ENCODE measurements around the gene LMOD3.

The LMOD3 gene

DNA sequence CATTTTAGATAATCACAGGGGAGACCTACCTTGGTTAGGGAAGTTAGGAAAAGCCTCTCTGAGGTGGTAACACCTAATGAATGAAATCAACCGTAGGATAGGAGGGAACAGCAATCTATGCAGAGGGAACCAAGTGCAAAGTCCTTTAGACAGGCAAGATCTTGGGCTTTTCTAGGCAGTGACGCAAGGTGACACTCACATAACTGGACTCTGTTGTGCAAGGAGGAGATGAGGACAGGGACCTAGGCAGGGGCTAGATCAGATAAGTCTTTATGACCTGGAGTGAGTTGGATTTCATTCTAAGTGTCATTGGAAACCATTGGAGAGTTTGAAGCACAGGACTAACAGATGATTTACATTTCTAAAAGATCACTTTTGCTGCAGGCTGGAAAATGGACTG, 4.6 kb upstream of the LMOD3 start:
- no peak overlapping the region for H3K4me3 ChIP-seq (ENCODE audit: low read depth, low read length)
- TF ChIP-seq, protein P1, sequence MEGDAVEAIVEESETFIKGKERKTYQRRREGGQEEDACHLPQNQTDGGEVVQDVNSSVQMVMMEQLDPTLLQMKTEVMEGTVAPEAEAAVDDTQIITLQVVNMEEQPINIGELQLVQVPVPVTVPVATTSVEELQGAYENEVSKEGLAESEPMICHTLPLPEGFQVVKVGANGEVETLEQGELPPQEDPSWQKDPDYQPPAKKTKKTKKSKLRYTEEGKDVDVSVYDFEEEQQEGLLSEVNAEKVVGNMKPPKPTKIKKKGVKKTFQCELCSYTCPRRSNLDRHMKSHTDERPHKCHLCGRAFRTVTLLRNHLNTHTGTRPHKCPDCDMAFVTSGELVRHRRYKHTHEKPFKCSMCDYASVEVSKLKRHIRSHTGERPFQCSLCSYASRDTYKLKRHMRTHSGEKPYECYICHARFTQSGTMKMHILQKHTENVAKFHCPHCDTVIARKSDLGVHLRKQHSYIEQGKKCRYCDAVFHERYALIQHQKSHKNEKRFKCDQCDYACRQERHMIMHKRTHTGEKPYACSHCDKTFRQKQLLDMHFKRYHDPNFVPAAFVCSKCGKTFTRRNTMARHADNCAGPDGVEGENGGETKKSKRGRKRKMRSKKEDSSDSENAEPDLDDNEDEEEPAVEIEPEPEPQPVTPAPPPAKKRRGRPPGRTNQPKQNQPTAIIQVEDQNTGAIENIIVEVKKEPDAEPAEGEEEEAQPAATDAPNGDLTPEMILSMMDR (IDR thresholded peaks at IDR 0.05; ENCODE audit: low read depth, low read length): no peak

DNA sequence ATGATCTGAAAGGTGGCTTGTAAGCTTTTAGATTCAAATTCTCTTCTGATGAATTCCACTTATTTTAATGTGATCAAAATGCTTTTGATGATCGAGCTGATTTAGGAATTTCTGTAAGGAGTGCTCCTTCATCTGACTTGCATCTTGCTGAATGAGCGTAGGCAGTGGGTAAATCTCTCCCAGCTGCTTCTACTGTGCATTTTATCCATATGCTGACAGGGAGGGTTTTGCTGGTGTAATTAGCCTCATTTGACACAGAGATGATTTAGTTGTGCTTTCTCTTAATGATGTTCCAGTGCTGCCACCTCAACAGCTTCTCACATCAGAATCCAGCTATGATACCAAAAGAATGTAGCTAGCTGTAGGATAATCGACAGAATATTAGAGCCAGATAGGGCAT, 3.8 kb upstream of the LMOD3 start:
- TF ChIP-seq, protein P1 (IDR thresholded peaks at IDR 0.05; ENCODE audit: low read depth, low read length): no peak
- H3K4me3 ChIP-seq (ENCODE audit: low read depth, low read length): no peak overlapping the region

DNA sequence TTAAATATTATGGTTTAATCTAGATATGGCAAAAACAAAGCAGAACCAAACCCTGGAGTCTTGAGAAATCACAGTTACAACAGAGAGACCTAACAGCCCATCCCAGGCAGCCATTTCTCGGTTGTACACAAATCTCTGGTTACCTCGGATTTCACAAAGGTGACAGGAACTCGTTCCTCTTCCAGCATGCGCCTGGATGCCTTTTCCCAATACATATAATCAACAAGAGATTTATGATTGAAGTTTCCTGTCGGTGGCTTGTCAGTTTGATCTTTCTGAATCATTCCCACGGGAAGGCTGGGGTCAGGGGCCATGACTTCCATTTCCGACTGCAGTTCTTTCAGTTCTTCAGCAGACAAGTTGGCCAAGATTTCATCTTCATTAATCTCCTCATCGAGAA, 445 bp downstream of the LMOD3 start:
- TF ChIP-seq, protein P1 (IDR thresholded peaks at IDR 0.05; ENCODE audit: low read depth, low read length): no peak
- H3K4me3 ChIP-seq (ENCODE audit: low read depth, low read length): no peak overlapping the region

DNA sequence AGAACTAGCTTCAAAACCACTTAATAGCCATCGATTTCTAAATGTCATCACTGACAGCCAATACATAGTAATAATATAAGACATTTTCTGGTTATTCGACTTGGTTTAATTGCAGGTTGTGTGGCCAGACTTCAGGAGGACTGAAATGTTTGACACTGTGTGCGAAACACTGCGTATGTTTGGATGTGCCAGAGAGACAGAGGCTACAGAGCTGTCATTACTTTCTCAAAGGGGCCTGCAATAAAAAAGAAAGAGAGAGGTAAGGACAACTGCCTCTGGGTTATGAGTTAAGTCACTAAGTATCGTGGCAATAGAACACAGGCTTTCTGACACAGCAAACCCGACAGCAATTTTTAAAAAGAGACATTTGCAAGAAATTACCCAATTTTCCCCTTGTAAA, 882 bp downstream of the LMOD3 start:
- no peak overlapping the region for H3K4me3 ChIP-seq (ENCODE audit: low read depth, low read length)
- TF ChIP-seq, protein P1 (IDR thresholded peaks at IDR 0.05; ENCODE audit: low read depth, low read length): no peak

DNA sequence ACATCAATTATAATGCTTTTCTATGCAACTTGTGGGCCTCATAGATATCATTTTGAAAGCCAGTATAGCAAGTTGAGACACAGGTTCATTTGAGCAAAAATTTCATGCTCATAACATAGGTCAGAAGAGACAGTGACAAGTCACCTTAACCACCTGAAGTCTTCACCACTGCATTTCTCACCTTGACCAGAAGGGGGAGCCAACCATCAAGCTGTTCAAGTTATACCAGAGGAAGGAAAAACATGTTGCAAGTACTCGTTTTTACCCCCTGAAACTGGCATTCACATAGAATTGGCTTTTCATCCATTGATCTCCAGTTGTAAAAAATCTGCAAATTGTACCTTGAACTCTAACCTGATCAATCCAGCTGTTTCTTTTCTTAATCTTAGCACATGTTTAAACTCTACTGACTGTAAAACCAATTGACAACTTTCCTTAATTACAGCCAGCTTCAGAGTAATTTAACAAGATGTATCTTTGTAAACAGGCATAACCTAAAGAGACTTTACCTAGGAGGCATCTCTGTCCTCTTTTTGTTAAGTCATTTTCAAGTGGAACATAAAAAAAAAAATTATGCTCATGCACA, 1.4 kb downstream of the LMOD3 start:
- H3K4me3 ChIP-seq (ENCODE audit: low read depth, low read length): no peak overlapping the region
- TF ChIP-seq, protein P1 (IDR thresholded peaks at IDR 0.05; ENCODE audit: low read depth, low read length): peak; percentile 91

DNA sequence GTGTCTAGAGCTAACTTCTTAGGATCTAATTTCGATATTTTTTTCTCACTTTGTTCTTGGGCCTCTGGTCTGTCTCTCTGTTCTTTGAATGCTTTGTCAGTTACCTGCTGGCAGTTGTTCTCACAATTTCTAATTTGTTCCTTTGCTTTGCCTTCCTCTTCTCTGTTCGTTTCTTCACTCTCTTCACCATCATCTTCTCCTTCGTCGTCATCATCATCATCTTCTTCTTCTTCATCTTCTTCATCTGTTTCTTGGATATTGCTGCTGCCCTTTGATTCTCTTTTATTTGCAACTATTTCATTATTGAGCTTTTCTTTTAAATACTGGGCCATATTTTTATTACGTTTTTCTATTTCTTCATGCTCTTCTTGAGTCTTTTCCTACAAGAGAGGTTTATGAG, 2.7 kb downstream of the LMOD3 start:
- TF ChIP-seq, protein P1 (IDR thresholded peaks at IDR 0.05; ENCODE audit: low read depth, low read length): no peak
- H3K4me3 ChIP-seq (ENCODE audit: low read depth, low read length): no peak overlapping the region

DNA sequence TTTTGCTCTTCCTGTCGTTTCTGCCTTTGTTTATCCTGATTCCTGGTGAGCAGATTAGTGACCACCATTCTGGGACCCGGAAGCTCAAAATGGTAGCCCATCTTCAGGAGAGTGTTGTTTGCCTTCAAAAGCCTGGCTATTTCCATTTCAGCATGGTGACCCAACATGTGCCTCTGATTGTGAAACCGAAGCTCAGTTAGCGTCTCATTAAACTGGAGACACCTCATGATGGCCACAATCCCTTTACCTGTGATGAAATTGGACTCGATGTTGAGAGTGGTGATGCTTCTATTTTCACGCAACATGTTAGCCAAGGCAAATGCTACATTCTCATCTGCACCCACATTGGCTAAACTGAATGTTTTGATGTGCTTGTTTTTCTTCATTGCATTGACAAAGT, 3.3 kb downstream of the LMOD3 start:
- TF ChIP-seq, protein P1 (IDR thresholded peaks at IDR 0.05; ENCODE audit: low read depth, low read length): no peak
- no peak overlapping the region for H3K4me3 ChIP-seq (ENCODE audit: low read depth, low read length)

Measured in WI38 (cell line).